CD8-positive, alpha-beta memory T cell (primary cell): ENCODE data around the gene RBAK. TPM values are rescaled to one million over a fixed set of nuclear protein-coding genes. Genes with fewer than 3 reads are reported as not detected.

Experiments used
- CTCF ChIA-PET: fragments of 350-600 bp; sonication (Branson Sonifier 250); formaldehyde crosslinking; loops from one replicate; lab custom pipeline; 2021; ENCODE audit warnings: antibody characterized with exemption; lab: Charles Lee
- POLR2A ChIA-PET: fragments of 350-600 bp; sonication (Branson Sonifier 250); formaldehyde crosslinking; loops from one replicate; lab custom pipeline; 2021; ENCODE audit warnings: antibody characterized with exemption; lab: Charles Lee
- DNase-seq, 5 donors: peaks; one replicate each; pipeline versions ENCODE4 v3.0.0 to v3.0.0-alpha.2; 2020 to 2022; ENCODE audit warnings: mixed read lengths in 1 of 5
- H3K27ac ChIP-seq: one replicate; pipeline ENCODE4 v1.7.0; 2013; ENCODE audit warnings: low read depth, mild to moderate bottlenecking, low read length, moderate library complexity
- H3K27me3 ChIP-seq: 2 replicates; pipeline ENCODE4 v1.7.0; 2013; ENCODE audit warnings: low read length, mild to moderate bottlenecking; ENCODE audit not compliant: insufficient read depth, poor library complexity, severe bottlenecking
- H3K36me3 ChIP-seq: 2 replicates; pipeline ENCODE4 v1.7.0; 2013; ENCODE audit warnings: mild to moderate bottlenecking, low read length, moderate library complexity; ENCODE audit not compliant: insufficient read depth
- H3K4me1 ChIP-seq: 2 replicates; pipeline ENCODE4 v1.7.0; 2013; ENCODE audit warnings: mild to moderate bottlenecking, low read length, moderate library complexity; ENCODE audit not compliant: insufficient read depth
- H3K4me3 ChIP-seq: 2 replicates; pipeline ENCODE4 v1.7.0; 2013; ENCODE audit warnings: mild to moderate bottlenecking, low read length
- H3K9me3 ChIP-seq: 2 replicates; pipeline ENCODE4 v1.7.0; 2013; ENCODE audit warnings: mild to moderate bottlenecking, low read length
- H3K27ac Mint-ChIP-seq, 8 donors: one replicate each; pipeline ENCODE4 v1.8.0; 2020 to 2021; ENCODE audit warnings: mixed read lengths in 8 of 8, mild to moderate bottlenecking in 6 of 8, inconsistent platforms in 3 of 8, moderate library complexity in 3 of 8
- H3K27me3 Mint-ChIP-seq, 2 donors: one replicate each; pipeline ENCODE4 v1.8.0; 2020 to 2021; ENCODE audit warnings: mixed read lengths in 2 of 2, mild to moderate bottlenecking in 1 of 2, moderate library complexity in 1 of 2
- H3K36me3 Mint-ChIP-seq, 3 donors: one replicate each; pipeline ENCODE4 v1.8.0; 2020 to 2021; ENCODE audit warnings: mixed read lengths in 3 of 3, inconsistent platforms in 1 of 3, mild to moderate bottlenecking in 1 of 3
- H3K4me1 Mint-ChIP-seq, 3 donors: one replicate each; pipeline ENCODE4 v1.8.0; 2020 to 2021; ENCODE audit warnings: mixed read lengths in 3 of 3, inconsistent platforms in 1 of 3, mild to moderate bottlenecking in 1 of 3
- H3K4me3 Mint-ChIP-seq, 7 donors: one replicate each; pipeline ENCODE4 v1.8.0; 2020 to 2021; ENCODE audit warnings: mixed read lengths in 7 of 7, mild to moderate bottlenecking in 6 of 7, moderate library complexity in 4 of 7, inconsistent platforms in 2 of 7
- H3K9me3 Mint-ChIP-seq, 5 donors: one replicate each; pipeline ENCODE4 v1.8.0; 2020 to 2022; ENCODE audit warnings: mixed read lengths in 5 of 5, mild to moderate bottlenecking in 3 of 5, moderate library complexity in 2 of 5, inconsistent platforms in 1 of 5
- polyA plus RNA-seq: library from polyadenylated mRNA; unstranded; fragments of 300-500 nt; fragmentation: Illumina TruSeq; gene quantifications from one replicate; pipeline ENCODE4 v1.2.3, GENCODE V29; 2021
- total RNA-seq, 2 experiments: library from RNA; stranded (reverse); gene quantifications; one replicate each; pipeline ENCODE4 v1.2.3, GENCODE V29; 2021

RBAK gene
- total and polyA plus RNA-seq, 3 experiments from 2014 or later = 4.2 to 9.6 (median 9.3) TPM

DNA sequence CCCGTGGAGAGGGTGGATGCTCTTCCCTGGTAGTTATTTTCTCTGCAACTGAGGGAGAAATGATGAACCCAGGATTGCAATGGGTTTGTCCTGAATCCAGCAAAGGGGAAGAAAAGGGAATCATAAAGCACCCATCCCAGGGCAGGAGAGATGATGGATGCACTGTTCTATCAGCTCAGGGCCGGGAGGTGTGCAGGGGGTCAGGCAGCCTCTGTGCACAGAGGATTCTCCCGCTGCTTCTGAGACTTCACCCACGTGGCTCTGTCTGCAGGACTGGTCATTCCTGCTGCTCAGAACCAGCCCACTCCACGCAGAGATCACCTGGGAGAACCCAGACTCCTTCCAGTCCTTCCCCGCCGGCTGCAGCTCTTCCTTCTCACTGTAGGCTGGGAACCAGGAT lies 70.7 kb downstream of the RBAK start:
- no peak overlapping the region for H3K4me3 Mint-ChIP-seq
- no peak for DNase-seq

DNA sequence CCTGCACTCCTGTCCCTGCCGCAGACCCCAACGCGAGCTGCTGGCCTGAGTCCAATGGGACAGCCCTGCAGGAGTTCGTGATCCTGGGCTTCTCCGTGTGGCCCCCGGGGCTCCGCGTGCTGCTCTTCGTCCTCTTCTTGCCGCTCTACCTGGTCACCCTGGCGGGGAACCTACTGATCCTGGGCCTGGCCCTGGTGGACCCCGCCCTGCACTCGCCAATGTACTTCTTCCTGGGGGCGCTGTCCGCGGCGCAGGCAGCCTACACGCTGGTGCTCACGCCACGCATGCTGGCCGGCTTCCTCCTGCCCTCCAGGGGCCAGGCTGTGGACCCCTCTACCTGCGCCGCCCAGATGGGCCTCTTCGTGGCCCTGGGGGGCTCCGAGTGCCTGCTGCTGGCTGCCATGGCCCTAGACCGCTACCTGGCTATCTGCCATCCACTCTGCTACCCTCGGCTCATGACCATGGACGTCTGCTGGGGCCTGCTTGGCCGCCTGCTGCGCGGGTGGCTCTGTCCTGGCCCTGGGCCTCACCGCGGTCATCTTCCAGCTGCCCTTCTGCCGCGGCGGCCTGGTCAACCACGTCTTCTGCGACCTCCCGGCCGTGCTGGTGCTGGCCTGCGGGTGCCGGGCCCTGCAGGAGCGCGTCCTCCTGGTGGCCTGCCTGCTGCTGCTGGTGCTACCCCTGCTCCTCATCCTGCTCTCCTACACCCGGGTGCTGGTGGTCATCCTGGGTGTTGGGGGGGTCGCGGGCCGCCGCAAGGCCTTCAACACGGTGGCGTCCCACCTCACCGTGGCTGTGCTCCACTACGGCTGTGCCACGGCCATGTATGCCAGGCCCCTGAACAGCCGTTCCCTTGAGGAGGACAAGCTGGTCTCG lies 71.7 kb downstream of the RBAK start:
- Histone ChIP-seq H3K9me3 (no peaks in the 10 kb centered on the region), H3K4me1 (no peaks in the 10 kb centered on the region), H3K4me3 (no peak overlapping the region), H3K27ac (no peak overlapping the region), H3K27me3 (no peaks in the 10 kb centered on the region), H3K36me3 (no peaks in the 10 kb centered on the region)
- Mint-ChIP-seq H3K27me3 (peaks cover 4 to 10% of the 10 kb centered on the region in 2 donors), H3K9me3 (no peaks in the 10 kb centered on the region), H3K27ac (no peak overlapping the region), H3K4me3 (no peak overlapping the region), H3K4me1 (peaks cover 0 to 5% (median 0%) of the 10 kb centered on the region in 3 donors), H3K36me3 (peaks cover 0 to 6% (median 3%) of the 10 kb centered on the region in 3 donors)
- POLR2A ChIA-PET = no interaction called here
- CTCF ChIA-PET = no interaction called here
- no peak for DNase-seq

More for the DNA sequence above, 70.7 kb downstream of the RBAK start:
- Histone ChIP-seq H3K9me3 (no peaks in the 10 kb centered on the region), H3K4me1 (no peaks in the 10 kb centered on the region), H3K27ac (no peak overlapping the region), H3K27me3 (no peaks in the 10 kb centered on the region), H3K36me3 (no peaks in the 10 kb centered on the region), H3K4me3 (no peak overlapping the region)
- CTCF ChIA-PET = no interaction called here
- H3K9me3 Mint-ChIP-seq = no peaks in the 10 kb centered on the region
- POLR2A ChIA-PET = no interaction called here
- H3K27me3 Mint-ChIP-seq = peaks cover 4 to 14% of the 10 kb centered on the region in 2 donors
- peaks cover 0 to 9% (median 3%) of the 10 kb centered on the region in 3 donors for H3K36me3 Mint-ChIP-seq
- H3K4me1 Mint-ChIP-seq = peaks cover 0 to 5% (median 0%) of the 10 kb centered on the region in 3 donors
- H3K27ac Mint-ChIP-seq = peak overlapping the region in 3 of 8 donors; percentile 30 to 57 (median 42)

Other genes with a start within 250 kb of the RBAK start
- not detected for gene PAPOLB, start 183.8 kb upstream of the RBAK start, total RNA-seq
- gene PAPOLB, start 183.8 kb upstream of the RBAK start, polyA plus RNA-seq = not detected
- gene RADIL, start 162.1 kb upstream of the RBAK start, total RNA-seq = under 1 TPM; 0.04 to 0.20 TPM
- gene RADIL, start 162.1 kb upstream of the RBAK start, polyA plus RNA-seq = not detected
- not detected for gene MMD2, start 86.7 kb upstream of the RBAK start, total RNA-seq
- gene MMD2, start 86.7 kb upstream of the RBAK start, polyA plus RNA-seq = not detected
- gene WIPI2, start 144.4 kb downstream of the RBAK start, total RNA-seq = 10 to 100 TPM; 57.4 to 58.5 TPM
- 98.0 TPM for gene WIPI2, start 144.4 kb downstream of the RBAK start, polyA plus RNA-seq
- gene SLC29A4, start 237.1 kb downstream of the RBAK start, total RNA-seq = under 1 TPM in 1 of 2 experiments, not detected in 1; 0.18 TPM
- gene SLC29A4, start 237.1 kb downstream of the RBAK start, polyA plus RNA-seq = 0.21 TPM